Stimulated activated CD4-positive, alpha-beta T cell treated with anti-CD3 and anti-CD28 coated beads, Interleukin-4, amount 100 ng/mL, for 24 hours (primary cell): Measurements from ENCODE around the gene PRF1.

Experiments used
- DNase-seq: peaks from one replicate; pipeline ENCODE4 v3.0.0-alpha.2; 2020

The PRF1 gene

DNA sequence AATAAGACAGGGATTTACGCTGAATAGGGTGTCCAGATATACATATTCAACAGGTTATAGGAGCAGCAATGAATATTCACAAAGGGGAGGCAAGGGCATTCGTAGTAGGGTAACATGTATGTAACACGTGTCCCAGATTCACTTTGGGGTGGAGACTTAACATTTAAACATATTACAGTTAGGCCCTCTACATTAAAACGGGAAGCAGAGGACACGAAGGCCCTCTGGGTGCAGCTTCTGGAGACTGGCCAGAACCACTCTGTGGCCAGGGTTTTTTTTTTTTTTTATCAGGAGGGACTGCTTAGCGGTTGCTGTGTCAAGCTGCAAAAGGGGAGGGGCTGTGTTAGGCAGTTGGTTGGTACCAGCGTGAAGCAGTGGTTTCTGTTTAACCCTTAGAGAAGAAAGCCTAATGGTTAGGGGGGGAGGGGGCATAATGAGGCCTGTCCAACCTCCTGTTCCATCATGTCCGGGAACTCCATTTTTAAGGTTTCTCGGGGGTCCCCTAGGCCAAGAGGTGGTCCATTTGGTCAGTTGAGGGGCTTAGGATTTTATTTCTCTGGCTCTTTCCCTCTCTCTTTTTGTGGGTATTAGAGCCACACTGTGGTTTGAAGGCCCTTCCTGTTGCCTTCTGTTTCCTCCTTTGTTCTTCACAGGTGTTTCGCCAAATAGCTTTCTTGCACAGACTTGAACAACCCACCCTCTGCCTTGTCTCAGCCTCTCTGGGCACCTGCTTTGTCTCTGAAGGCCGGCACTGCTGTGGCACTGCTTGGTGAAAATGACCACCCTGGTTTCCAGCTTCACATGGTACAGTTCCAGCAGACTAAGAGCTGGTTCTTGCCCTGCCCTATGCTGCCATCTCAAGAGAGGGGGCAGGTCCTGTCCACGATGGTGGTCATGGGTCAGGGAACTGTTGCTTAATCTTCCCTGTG lies 26.4 kb downstream of the PRF1 start:
- no peak for DNase-seq

DNA sequence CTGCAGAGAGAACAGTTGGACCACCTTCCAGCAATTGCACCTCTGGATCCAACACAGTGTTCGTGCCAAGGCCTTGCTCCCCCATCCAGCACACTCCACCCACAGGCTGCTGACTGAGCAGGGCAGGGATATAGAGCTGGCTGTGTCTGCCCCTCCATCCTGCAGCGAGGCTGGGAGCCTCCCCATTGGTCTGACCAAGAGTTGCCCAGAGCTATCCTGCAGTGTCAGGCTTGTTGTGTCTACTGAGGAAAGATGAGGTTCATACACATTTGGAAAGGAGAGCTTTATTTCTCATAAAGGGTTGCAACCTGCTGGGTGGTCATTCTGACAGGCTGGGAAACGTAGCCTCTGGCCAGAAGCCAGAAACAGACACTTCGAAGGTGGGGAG lies 27.1 kb downstream of the PRF1 start:
- DNase-seq = no peak

- no peak for DNase-seq
Observed at GRCh38 chr10:70573599-70574506, 28.7 kb downstream of the PRF1 start.

- DNase-seq = no peak
Observed at GRCh38 chr10:70571636-70572439, 30.7 kb downstream of the PRF1 start.

DNA sequence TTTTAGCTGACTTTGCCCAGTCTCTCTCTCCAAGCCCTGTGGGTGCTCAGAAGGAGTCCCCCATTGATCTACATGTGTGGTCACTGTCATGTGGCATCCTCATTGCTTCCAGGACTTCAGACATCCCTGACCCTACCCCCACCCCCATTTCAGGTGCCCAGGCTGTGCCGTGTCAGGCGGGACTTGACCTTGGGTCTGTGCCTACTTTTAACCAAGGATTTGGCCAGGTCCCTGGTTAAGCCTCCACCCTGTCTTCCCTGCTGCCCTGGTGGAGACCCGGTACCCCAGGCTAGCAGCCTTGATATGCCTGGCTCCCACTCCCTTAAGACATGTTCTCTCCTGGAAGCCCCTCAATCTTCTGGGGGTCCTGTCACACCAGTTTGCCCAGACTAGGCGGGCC lies 31.3 kb downstream of the PRF1 start:
- no peak for DNase-seq

GRCh38 chr10:70568781-70569495 lies 33.6 kb downstream of the PRF1 start:
- DNase-seq = no peak

- DNase-seq = no peak
Observed at GRCh38 chr10:70568113-70568512, 34.4 kb downstream of the PRF1 start.

GRCh38 chr10:70567603-70568002 lies 34.9 kb downstream of the PRF1 start:
- DNase-seq = no peak

DNA sequence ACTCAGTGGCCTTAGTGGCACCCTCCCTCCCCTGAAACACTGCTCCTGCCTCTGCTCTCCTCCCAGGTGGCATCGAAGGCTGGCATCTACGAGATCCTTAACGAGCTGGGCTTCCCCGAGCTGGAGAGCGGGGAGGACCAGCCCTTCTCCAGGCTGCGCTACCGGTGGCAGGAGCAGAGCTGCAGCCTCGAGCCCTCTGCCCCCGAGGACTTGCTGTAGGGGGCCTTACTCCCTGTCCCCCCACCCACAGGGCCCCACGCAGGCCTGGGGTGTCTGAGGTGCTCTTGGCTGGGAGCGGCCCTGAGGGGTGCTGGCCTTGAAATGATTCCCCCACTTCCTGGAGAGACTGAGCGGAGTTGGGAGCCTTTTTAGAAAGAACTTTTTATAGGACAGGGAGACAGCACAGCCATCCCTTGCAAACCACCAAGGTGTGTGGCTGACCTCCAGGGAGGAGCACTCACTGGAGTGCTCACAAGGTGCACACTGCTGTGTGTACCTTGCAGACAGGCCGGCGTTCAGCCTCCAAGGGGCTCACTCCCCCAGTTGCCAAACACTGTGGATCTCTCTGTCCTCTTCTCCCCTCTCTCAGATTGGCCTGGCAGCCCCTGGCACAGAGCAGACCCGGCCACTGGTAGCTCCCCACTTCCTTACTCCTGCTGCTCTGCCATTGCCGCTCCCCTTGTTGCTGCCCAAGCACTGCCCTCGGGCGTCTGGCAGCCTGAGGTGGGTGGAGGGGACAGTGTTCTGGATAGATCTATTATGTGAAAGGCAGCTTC lies 35.8 kb downstream of the PRF1 start:
- DNase-seq = no peak

GRCh38 chr10:70565556-70566514 lies 36.7 kb downstream of the PRF1 start:
- no peak for DNase-seq

GRCh38 chr10:70564901-70565351 lies 37.6 kb downstream of the PRF1 start:
- DNase-seq = no peak

GRCh38 chr10:70564113-70564725 lies 38.3 kb downstream of the PRF1 start:
- no peak for DNase-seq

DNA sequence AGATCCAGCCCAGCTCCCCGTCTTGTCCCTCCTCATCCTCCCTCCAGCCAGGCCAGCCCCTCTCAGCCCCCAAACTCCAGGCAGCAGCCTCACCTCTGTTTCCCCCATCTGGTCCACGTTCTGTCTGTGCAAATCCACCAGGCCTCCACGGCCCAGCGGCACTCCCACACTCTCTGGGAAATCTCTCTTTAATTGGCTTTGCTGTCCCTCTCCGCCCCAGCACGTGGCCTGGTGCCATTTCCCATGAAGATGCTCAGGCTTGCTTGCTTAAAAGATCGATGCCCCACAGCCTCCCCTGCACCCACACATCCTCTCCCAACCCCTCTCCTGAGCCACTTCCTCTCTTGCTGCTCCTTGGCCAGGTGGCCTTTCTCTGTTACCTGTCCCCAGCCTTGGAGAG lies 39.3 kb downstream of the PRF1 start:
- no peak for DNase-seq

GRCh38 chr10:70562036-70562755 lies 40.3 kb downstream of the PRF1 start:
- DNase-seq = no peak

DNA sequence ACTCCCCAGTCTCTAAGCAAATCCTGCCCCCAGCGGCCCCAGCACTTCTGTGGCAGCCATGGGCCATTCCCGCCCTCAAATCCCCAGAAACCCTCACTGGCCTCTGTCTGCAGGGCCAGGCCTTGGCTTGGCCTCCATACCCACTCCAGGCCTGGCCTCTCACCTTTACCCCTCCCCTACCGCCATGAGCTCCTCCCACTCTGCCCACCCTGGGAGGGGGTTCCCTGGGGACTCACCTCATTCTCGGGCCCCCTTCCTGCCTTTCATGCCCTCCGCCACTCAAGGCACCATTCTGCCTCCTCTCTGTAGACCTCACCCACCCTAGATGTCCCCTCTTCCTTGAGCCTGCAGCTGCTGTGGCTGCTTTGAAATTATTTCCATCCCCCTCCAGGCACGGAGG lies 41.0 kb downstream of the PRF1 start:
- no peak for DNase-seq

- no peak for DNase-seq
Observed at GRCh38 chr10:70561070-70561469, 41.5 kb downstream of the PRF1 start.

GRCh38 chr10:70560511-70560941 lies 42.0 kb downstream of the PRF1 start:
- no peak for DNase-seq

- no peak for DNase-seq
Observed at GRCh38 chr10:70559861-70560260, 42.7 kb downstream of the PRF1 start.
